H1 (cell line): Measurements from ENCODE around the gene RPL23.
A peak's percentile ranks its signal among the peaks of the same experiment; 100 is the strongest.

Experiments
- CTCF ChIP-seq, 3 experiments: IDR thresholded peaks; 1 replicate in 2 of 3; 2 replicates in 1 of 3; pipeline versions ENCODE4 v1.5.1 to v1.6.1; 2011; ENCODE audit warnings: low read length in 3 of 3, mild to moderate bottlenecking in 3 of 3, inconsistent platforms in 2 of 3, low read depth in 1 of 3, moderate library complexity in 1 of 3; ENCODE audit not compliant: insufficient read depth in 1 of 3; ENCODE audit errors: control extremely low read depth in 1 of 3
- EZH2 ChIP-seq: fragments of 200-600 bp; sonication (generic); IDR thresholded peaks from 2 replicates; pipeline ENCODE4 v1.7.1; 2012; ENCODE audit warnings: low read depth, mild to moderate bottlenecking, moderate library complexity, low read length, inconsistent platforms; ENCODE audit not compliant: severe bottlenecking
- KDM1A ChIP-seq: fragments of 200-600, 300-600 bp; sonication (generic); IDR thresholded peaks from 2 replicates; pipeline ENCODE4 v1.7.1; 2016; ENCODE audit warnings: mild to moderate bottlenecking, low read length, borderline replicate concordance
- POLR2A ChIP-seq, 2 experiments: IDR thresholded peaks; 1 replicate in 1 of 2; 2 replicates in 1 of 2; pipeline ENCODE4 v1.6.1; 2011; ENCODE audit warnings: low read depth in 2 of 2, low read length in 2 of 2, mild to moderate bottlenecking in 2 of 2; ENCODE audit errors: control extremely low read depth in 1 of 2
- POLR2AphosphoS5 ChIP-seq: IDR thresholded peaks from 2 replicates; pipeline ENCODE4 v1.6.1; 2011; ENCODE audit warnings: low read depth, low read length
- USF2 ChIP-seq: IDR thresholded peaks from 2 replicates; pipeline ENCODE4 v1.6.1; 2011; ENCODE audit warnings: low read length, improper control_type of control experiment
- YY1 ChIP-seq: IDR thresholded peaks from 2 replicates; pipeline ENCODE4 v1.6.1; 2011; ENCODE audit warnings: low read depth, mild to moderate bottlenecking, low read length

GRCh38 chr17:38851434-38851833, 2.1 kb downstream of the RPL23 start:
- TF ChIP-seq USF2, result no peak
- no peak for TF ChIP-seq CTCF (IDR thresholded peaks at IDR 0.05; ENCODE audit: control extremely low read depth in 1 of 3, insufficient read depth in 1 of 3, low read depth in 1 of 3, low read length in 3 of 3)
- TF ChIP-seq EZH2, result no peak
- no peak for TF ChIP-seq YY1
- no peak for TF ChIP-seq POLR2AphosphoS5
- no peak for TF ChIP-seq KDM1A
- 0 out of 3 replicates have a peak, but pooled peaks of 1 of the 2 experiments have one; percentile 10 for TF ChIP-seq POLR2A (IDR thresholded peaks at IDR 0.05; ENCODE audit: control extremely low read depth in 1 of 2, low read depth in 2 of 2, low read length in 2 of 2)
